ENCODE measurements around the gene PNKP.

Gene PNKP

GRCh38 chr19:49890349-49891311 is 23.3 kb upstream of the PNKP start (continued):
- TF ChIP-seq ZNF354C (tag by site-specific recombination; IDR thresholded peaks at IDR 0.05; ENCODE audit: borderline replicate concordance, low read depth) (no peak), KLF8 (tag by site-specific recombination; IDR thresholded peaks at IDR 0.05) (peak; percentile 95), PRDM2 (tag by site-specific recombination; IDR thresholded peaks at IDR 0.05; ENCODE audit: borderline replicate concordance) (no peak), ZFP69B (tag by site-specific recombination; IDR thresholded peaks at IDR 0.05) (peak; percentile 82), RBAK (tag by site-specific recombination; IDR thresholded peaks at IDR 0.05) (0 out of 2 replicates have a peak, but pooled peaks have one; percentile 30), MZF1 (tag by site-specific recombination; IDR thresholded peaks at IDR 0.05; ENCODE audit: borderline replicate concordance) (no peak), FEZF1 (tag by site-specific recombination; IDR thresholded peaks at IDR 0.05) (no peak), KLF17 (tag by site-specific recombination; IDR thresholded peaks at IDR 0.05) (no peak), KLF1 (tag by site-specific recombination; IDR thresholded peaks at IDR 0.05) (peak; percentile 88), ZNF266 (tag by site-specific recombination; IDR thresholded peaks at IDR 0.05; ENCODE audit: low read depth) (no peak), ZSCAN5A (tag by site-specific recombination; IDR thresholded peaks at IDR 0.05) (no peak), ZNF514 (tag by site-specific recombination; IDR thresholded peaks at IDR 0.05) (no peak), ELK4 (IDR thresholded peaks at IDR 0.05; ENCODE audit: borderline replicate concordance, low read depth, low read length) (no peak), ZNF157 (tag by site-specific recombination; IDR thresholded peaks at IDR 0.05) (no peak), ZNF660 (tag by site-specific recombination; IDR thresholded peaks at IDR 0.05) (no peak), ZXDB (tag by site-specific recombination; IDR thresholded peaks at IDR 0.05) (no peak; the same call in 1 of the 2 replicates), KLF10 (tag by site-specific recombination; IDR thresholded peaks at IDR 0.05) (0 out of 2 replicates have a peak, but pooled peaks have one; percentile 40), ZNF768 (tag by site-specific recombination; IDR thresholded peaks at IDR 0.05) (no peak), ZNF398 (tag by site-specific recombination; IDR thresholded peaks at IDR 0.05) (no peak), ZBTB20 (tag by site-specific recombination; IDR thresholded peaks at IDR 0.05) (no peak), ZNF221 (tag by site-specific recombination; IDR thresholded peaks at IDR 0.05; ENCODE audit: borderline replicate concordance) (no peak), PATZ1 (tag by site-specific recombination; IDR thresholded peaks at IDR 0.05) (peak; percentile 32; the same call in 1 of the 2 replicates), MEIS1 (CRISPR knock-in tag; IDR thresholded peaks at IDR 0.05; ENCODE audit: borderline replicate concordance) (no peak), ZSCAN4 (tag by site-specific recombination; IDR thresholded peaks at IDR 0.05) (no peak)

All from HEK293 (cell line).